ENCODE results near the gene GLYATL3. TPM values are rescaled to one million over a fixed set of nuclear protein-coding genes. Genes with fewer than 3 reads are reported as not detected.

GLYATL3 gene
- polyA plus RNA-seq, 1 donor (not counting 4 experiments of a cell fraction or from before 2014, with no cell fraction given) = not detected

DNA sequence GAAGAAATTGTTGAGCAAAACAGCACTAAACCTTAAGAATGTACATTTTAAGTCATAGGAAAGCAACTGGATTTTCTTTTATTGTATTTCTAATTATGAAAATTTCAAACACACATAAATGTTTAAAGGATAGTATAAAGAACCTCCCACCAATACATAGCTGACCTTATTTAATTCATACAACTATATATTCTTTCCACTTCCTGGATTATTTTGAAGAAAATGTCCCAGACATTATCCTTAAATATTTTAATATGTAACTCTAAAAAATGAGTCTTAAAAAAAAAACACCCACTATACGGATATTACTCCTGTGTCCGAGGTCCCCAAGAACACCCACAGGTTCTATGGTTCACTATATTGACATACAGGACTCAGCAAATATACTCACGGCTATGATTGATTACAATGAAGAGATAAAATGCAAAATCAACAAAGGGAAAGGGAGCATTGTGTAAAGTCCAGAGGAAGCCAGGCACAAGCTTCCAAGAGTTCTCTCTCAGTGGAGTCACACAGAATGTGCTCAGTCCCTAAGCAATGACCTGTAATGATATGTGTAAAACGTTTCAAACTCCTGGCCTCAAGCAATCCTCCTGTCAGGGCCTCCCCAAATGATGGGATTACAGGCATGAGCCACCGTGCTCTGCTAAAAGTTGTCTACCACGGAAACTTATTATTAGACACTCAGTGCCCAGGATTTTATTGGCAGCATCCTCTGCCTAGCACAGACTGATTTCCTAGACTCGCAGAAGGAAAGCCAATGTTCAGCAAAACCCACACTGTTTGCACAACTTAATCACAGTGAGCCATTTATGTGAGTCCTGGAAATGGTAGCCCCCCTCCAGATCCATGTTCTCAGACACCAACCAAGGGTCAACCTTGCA lies 23.2 kb downstream of the GLYATL3 start:
- no peaks in the 10 kb centered on the region for H3K9me1 ChIP-seq (ENCODE audit: control insufficient read depth, extremely low read depth, insufficient read depth, low read length)
- no peaks in the 10 kb centered on the region for H3K9me3 ChIP-seq (ENCODE audit: control insufficient read depth, low read depth, low read length)
- H3K36me3 ChIP-seq (ENCODE audit: control insufficient read depth in 2 of 2, extremely low read depth in 1 of 2, insufficient read depth in 2 of 2, low read length in 2 of 2) = no peaks in the 10 kb centered on the region
- no peaks in the 10 kb centered on the region for H3K79me2 ChIP-seq (ENCODE audit: control insufficient read depth, insufficient read depth, low read length)
- no peak overlapping the region for H3K9ac ChIP-seq (ENCODE audit: control insufficient read depth, extremely low read depth, insufficient read depth, low read length)
- no peaks in the 10 kb centered on the region for H3K27me3 ChIP-seq (ENCODE audit: control insufficient read depth, extremely low read depth, insufficient read depth, low read length)
- dilution Hi-C loops (cut with MboI; ENCODE audit: extremely low pct_ligation_motif_present, low sequenced_read_pairs) = no loop called here
- peaks cover 6% of the 10 kb centered on the region for H3K4me1 ChIP-seq (ENCODE audit: control insufficient read depth, extremely low read depth, insufficient read depth, low read length)
- TF ChIP-seq EZH2 (IDR thresholded peaks at IDR 0.05; ENCODE audit: low read length) = no peak
- TF ChIP-seq, protein P1, sequence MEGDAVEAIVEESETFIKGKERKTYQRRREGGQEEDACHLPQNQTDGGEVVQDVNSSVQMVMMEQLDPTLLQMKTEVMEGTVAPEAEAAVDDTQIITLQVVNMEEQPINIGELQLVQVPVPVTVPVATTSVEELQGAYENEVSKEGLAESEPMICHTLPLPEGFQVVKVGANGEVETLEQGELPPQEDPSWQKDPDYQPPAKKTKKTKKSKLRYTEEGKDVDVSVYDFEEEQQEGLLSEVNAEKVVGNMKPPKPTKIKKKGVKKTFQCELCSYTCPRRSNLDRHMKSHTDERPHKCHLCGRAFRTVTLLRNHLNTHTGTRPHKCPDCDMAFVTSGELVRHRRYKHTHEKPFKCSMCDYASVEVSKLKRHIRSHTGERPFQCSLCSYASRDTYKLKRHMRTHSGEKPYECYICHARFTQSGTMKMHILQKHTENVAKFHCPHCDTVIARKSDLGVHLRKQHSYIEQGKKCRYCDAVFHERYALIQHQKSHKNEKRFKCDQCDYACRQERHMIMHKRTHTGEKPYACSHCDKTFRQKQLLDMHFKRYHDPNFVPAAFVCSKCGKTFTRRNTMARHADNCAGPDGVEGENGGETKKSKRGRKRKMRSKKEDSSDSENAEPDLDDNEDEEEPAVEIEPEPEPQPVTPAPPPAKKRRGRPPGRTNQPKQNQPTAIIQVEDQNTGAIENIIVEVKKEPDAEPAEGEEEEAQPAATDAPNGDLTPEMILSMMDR (optimal IDR thresholded peaks at IDR 0.05 in 1 of 3, IDR thresholded peaks at IDR 0.05 in 1 of 3, conservative IDR thresholded peaks at IDR 0.05 in 1 of 3; ENCODE audit: extremely low read depth in 1 of 3, insufficient read depth in 2 of 3, low read length in 3 of 3) = no peak
- no peak for DNase-seq (ENCODE audit: low read depth, low spot score)
- no peak overlapping the region for H3K4me3 ChIP-seq (ENCODE audit: control insufficient read depth in 2 of 3, extremely low read depth in 1 of 3, insufficient read depth in 2 of 3, low read depth in 1 of 3, low read length in 3 of 3)
- H2AFZ ChIP-seq (ENCODE audit: control insufficient read depth, low read length) = no peak overlapping the region
- H4K20me1 ChIP-seq (ENCODE audit: control insufficient read depth, extremely low read depth, insufficient read depth, low read length) = no peaks in the 10 kb centered on the region
- FAIRE-seq = no peak
- no peak overlapping the region for H3K4me2 ChIP-seq (ENCODE audit: control insufficient read depth, extremely low read depth, insufficient read depth, low read depth, low read length)
- no peak overlapping the region for H3K27ac ChIP-seq (ENCODE audit: control insufficient read depth, insufficient read depth, low read length)

GRCh38 chr6:49523901-49524300 lies 24.2 kb downstream of the GLYATL3 start:
- Histone ChIP-seq H3K9ac (ENCODE audit: control insufficient read depth, extremely low read depth, insufficient read depth, low read length) (no peak overlapping the region), H3K36me3 (ENCODE audit: control insufficient read depth in 2 of 2, extremely low read depth in 1 of 2, insufficient read depth in 2 of 2, low read length in 2 of 2) (no peaks in the 10 kb centered on the region), H3K27ac (ENCODE audit: control insufficient read depth, insufficient read depth, low read length) (no peak overlapping the region), H3K4me2 (ENCODE audit: control insufficient read depth, extremely low read depth, insufficient read depth, low read depth, low read length) (no peak overlapping the region), H4K20me1 (ENCODE audit: control insufficient read depth, extremely low read depth, insufficient read depth, low read length) (no peaks in the 10 kb centered on the region), H3K27me3 (ENCODE audit: control insufficient read depth, extremely low read depth, insufficient read depth, low read length) (no peaks in the 10 kb centered on the region), H3K4me3 (ENCODE audit: control insufficient read depth in 2 of 3, extremely low read depth in 1 of 3, insufficient read depth in 2 of 3, low read depth in 1 of 3, low read length in 3 of 3) (no peak overlapping the region), H2AFZ (ENCODE audit: control insufficient read depth, low read length) (no peak overlapping the region), H3K79me2 (ENCODE audit: control insufficient read depth, insufficient read depth, low read length) (no peaks in the 10 kb centered on the region), H3K9me3 (ENCODE audit: control insufficient read depth, low read depth, low read length) (no peaks in the 10 kb centered on the region), H3K9me1 (ENCODE audit: control insufficient read depth, extremely low read depth, insufficient read depth, low read length) (no peaks in the 10 kb centered on the region), H3K4me1 (ENCODE audit: control insufficient read depth, extremely low read depth, insufficient read depth, low read length) (peaks cover 15% of the 10 kb centered on the region)
- DNase-seq (ENCODE audit: low read depth, low spot score) (no peak), FAIRE-seq (no peak)
- dilution Hi-C loops (cut with MboI; ENCODE audit: extremely low pct_ligation_motif_present, low sequenced_read_pairs) = no loop called here
- no peak for TF ChIP-seq EZH2 (IDR thresholded peaks at IDR 0.05; ENCODE audit: low read length)
- TF ChIP-seq, protein P1 (optimal IDR thresholded peaks at IDR 0.05 in 1 of 3, IDR thresholded peaks at IDR 0.05 in 1 of 3, conservative IDR thresholded peaks at IDR 0.05 in 1 of 3; ENCODE audit: extremely low read depth in 1 of 3, insufficient read depth in 2 of 3, low read length in 3 of 3) = no peak

Measured in keratinocyte (primary cell).